ENCODE measurements around the gene MOB1B. TPM values are rescaled to one million over a fixed set of nuclear protein-coding genes. Genes with fewer than 3 reads are reported as not detected.

The MOB1B gene
- 18.9 and 30.6 TPM in 2 replicates for total RNA-seq (ENCODE audit: low replicate concordance)

GRCh38 chr4:70901984-70902576 is at the start of gene MOB1B:
Gene MOB1B (plus strand): TSS chr4:70902369. CDS start chr4:70902537, 168 bp downstream.
- Mint-ChIP-seq H3K9me3 (peaks cover 3% of the 10 kb centered on the region), H3K4me1 (peaks cover 13% of the 10 kb centered on the region), H3K27me3 (ENCODE audit: insufficient read depth, low read depth) (peaks cover 2% of the 10 kb centered on the region), H3K27ac (peak within 1 kb of the TSS; percentile 99), H3K4me3 (peak within 1 kb of the TSS; percentile 100), H3K36me3 (peaks cover 23% of the 10 kb centered on the region)
- H3K9me3 ChIP-seq (ENCODE audit: low read depth), result no peaks in the 10 kb centered on the region
- DNase-seq (ENCODE audit: low spot score), result peak; percentile 95
- H2AFZ ChIP-seq (replicated peaks), result peak within 1 kb of the TSS; percentile 93
- peaks cover 14% of the 10 kb centered on the region for H4K20me1 ChIP-seq (ENCODE audit: low read depth)
- H3F3A ChIP-seq (ENCODE audit: low read depth), result peaks cover 5% of the 10 kb centered on the region
- TF ChIP-seq, protein P1, sequence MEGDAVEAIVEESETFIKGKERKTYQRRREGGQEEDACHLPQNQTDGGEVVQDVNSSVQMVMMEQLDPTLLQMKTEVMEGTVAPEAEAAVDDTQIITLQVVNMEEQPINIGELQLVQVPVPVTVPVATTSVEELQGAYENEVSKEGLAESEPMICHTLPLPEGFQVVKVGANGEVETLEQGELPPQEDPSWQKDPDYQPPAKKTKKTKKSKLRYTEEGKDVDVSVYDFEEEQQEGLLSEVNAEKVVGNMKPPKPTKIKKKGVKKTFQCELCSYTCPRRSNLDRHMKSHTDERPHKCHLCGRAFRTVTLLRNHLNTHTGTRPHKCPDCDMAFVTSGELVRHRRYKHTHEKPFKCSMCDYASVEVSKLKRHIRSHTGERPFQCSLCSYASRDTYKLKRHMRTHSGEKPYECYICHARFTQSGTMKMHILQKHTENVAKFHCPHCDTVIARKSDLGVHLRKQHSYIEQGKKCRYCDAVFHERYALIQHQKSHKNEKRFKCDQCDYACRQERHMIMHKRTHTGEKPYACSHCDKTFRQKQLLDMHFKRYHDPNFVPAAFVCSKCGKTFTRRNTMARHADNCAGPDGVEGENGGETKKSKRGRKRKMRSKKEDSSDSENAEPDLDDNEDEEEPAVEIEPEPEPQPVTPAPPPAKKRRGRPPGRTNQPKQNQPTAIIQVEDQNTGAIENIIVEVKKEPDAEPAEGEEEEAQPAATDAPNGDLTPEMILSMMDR (IDR thresholded peaks at IDR 0.05), result peak; percentile 48
- no peak for TF ChIP-seq EZH2phosphoT487 (IDR thresholded peaks at IDR 0.05)
- TF ChIP-seq EZH2 (IDR thresholded peaks at IDR 0.05), result no peak
- no peaks in the 10 kb centered on the region for H3K27me3 ChIP-seq
- peaks cover 45% of the 10 kb centered on the region for H3K79me2 ChIP-seq (ENCODE audit: low read depth)
- peaks cover 9% of the 10 kb centered on the region for H3K4me1 ChIP-seq
- peaks cover 6% of the 10 kb centered on the region for H3K36me3 ChIP-seq
- peak within 1 kb of the TSS; percentile 84 for H3K9ac ChIP-seq
- H3K27ac ChIP-seq, result peak within 1 kb of the TSS; percentile 72
- H3K4me3 ChIP-seq, result peak within 1 kb of the TSS; percentile 89
- H3K4me2 ChIP-seq, result peak within 1 kb of the TSS; percentile 91

GRCh38 chr4:70855464-70855863 is 46.7 kb upstream of the MOB1B start:
- Mint-ChIP-seq H3K9me3 (no peaks in the 10 kb centered on the region), H3K27ac (no peak overlapping the region), H3K27me3 (ENCODE audit: insufficient read depth, low read depth) (peaks cover 3% of the 10 kb centered on the region), H3K4me3 (no peak overlapping the region), H3K36me3 (no peaks in the 10 kb centered on the region), H3K4me1 (no peaks in the 10 kb centered on the region)
- no peak overlapping the region for H3K4me2 ChIP-seq
- H2AFZ ChIP-seq (replicated peaks), result no peak overlapping the region
- no peaks in the 10 kb centered on the region for H3K4me1 ChIP-seq
- H3F3A ChIP-seq (ENCODE audit: low read depth), result no peaks in the 10 kb centered on the region
- no peak for DNase-seq (ENCODE audit: low spot score)
- H3K79me2 ChIP-seq (ENCODE audit: low read depth), result no peaks in the 10 kb centered on the region
- H4K20me1 ChIP-seq (ENCODE audit: low read depth), result no peaks in the 10 kb centered on the region
- no peak overlapping the region for H3K9ac ChIP-seq
- TF ChIP-seq EZH2 (IDR thresholded peaks at IDR 0.05), result no peak
- TF ChIP-seq, protein P1 (IDR thresholded peaks at IDR 0.05), result no peak
- H3K4me3 ChIP-seq, result no peak overlapping the region
- no peaks in the 10 kb centered on the region for H3K36me3 ChIP-seq
- H3K9me3 ChIP-seq (ENCODE audit: low read depth), result no peaks in the 10 kb centered on the region
- H3K27ac ChIP-seq, result no peak overlapping the region
- H3K27me3 ChIP-seq, result no peaks in the 10 kb centered on the region

DNA sequence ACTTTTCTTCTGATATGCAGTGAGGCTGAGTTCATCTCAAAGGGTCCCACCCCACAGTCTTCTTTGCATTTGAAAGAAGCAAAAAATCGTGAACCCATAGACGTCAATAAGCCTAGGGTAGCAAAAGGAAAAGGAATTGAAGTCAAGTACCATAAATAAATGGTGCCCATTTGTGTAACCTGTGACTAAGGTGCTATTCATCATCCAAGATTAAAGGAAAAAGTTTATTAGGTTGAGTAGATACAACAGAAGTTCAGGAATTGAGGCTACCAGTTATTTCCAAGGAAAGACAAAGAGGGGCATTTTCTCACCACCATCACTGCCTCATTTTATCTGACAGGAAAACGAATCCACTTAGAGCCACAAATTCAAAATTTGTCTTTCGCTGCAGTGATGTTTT is 43.7 kb upstream of the MOB1B start:
- Histone ChIP-seq H3K4me3 (no peak overlapping the region), H3K4me2 (no peak overlapping the region), H3F3A (ENCODE audit: low read depth) (no peaks in the 10 kb centered on the region), H3K4me1 (no peaks in the 10 kb centered on the region), H4K20me1 (ENCODE audit: low read depth) (no peaks in the 10 kb centered on the region), H3K27me3 (no peaks in the 10 kb centered on the region), H3K9me3 (ENCODE audit: low read depth) (no peaks in the 10 kb centered on the region), H3K79me2 (ENCODE audit: low read depth) (no peaks in the 10 kb centered on the region), H3K27ac (no peak overlapping the region), H2AFZ (replicated peaks) (no peak overlapping the region), H3K9ac (no peak overlapping the region), H3K36me3 (no peaks in the 10 kb centered on the region)
- H3K4me3 Mint-ChIP-seq, result no peak overlapping the region
- no peak for DNase-seq (ENCODE audit: low spot score)
- H3K36me3 Mint-ChIP-seq, result no peaks in the 10 kb centered on the region
- no peaks in the 10 kb centered on the region for H3K9me3 Mint-ChIP-seq
- H3K27ac Mint-ChIP-seq, result no peak overlapping the region
- H3K27me3 Mint-ChIP-seq (ENCODE audit: insufficient read depth, low read depth), result no peaks in the 10 kb centered on the region
- H3K4me1 Mint-ChIP-seq, result no peaks in the 10 kb centered on the region
- no peak for TF ChIP-seq EZH2 (IDR thresholded peaks at IDR 0.05)
- TF ChIP-seq EZH2phosphoT487 (IDR thresholded peaks at IDR 0.05), result no peak
- TF ChIP-seq, protein P1 (IDR thresholded peaks at IDR 0.05), result no peak
